CD4-positive, CD25-positive, alpha-beta regulatory T cell (primary cell): Measurements from ENCODE around the gene ARMC5. TPM values are rescaled to one million over a fixed set of nuclear protein-coding genes. Genes with fewer than 3 reads are reported as not detected.

Experiments
- ATAC-seq, 2 donors: fragments of 150-1000 bp; cut with Tn5 transposase; one replicate each; pipeline ENCODE4 v1.10.0; 2021; ENCODE audit warnings: low read depth in 2 of 2, moderate number of reproducible peaks in 2 of 2, moderate library complexity in 1 of 2
- DNase-seq, 3 donors: peaks; one replicate each; pipeline versions ENCODE4 v3.0.0 to v3.0.0-alpha.2; 2012 to 2022; ENCODE audit warnings: mixed read lengths in 1 of 3
- H3K27ac ChIP-seq: one replicate; pipeline ENCODE4 v1.7.0; 2013; ENCODE audit warnings: mild to moderate bottlenecking, low read length; ENCODE audit not compliant: insufficient read depth, poor library complexity, severe bottlenecking
- H3K27me3 ChIP-seq: one replicate; pipeline ENCODE4 v1.7.0; 2013; ENCODE audit warnings: low read length; ENCODE audit not compliant: control insufficient read depth, insufficient read depth
- H3K36me3 ChIP-seq: one replicate; pipeline ENCODE4 v1.7.0; 2013; ENCODE audit warnings: mild to moderate bottlenecking, low read length, moderate library complexity; ENCODE audit not compliant: control insufficient read depth, insufficient read depth
- H3K4me1 ChIP-seq: 2 replicates; pipeline ENCODE4 v1.7.0; 2013; ENCODE audit warnings: mild to moderate bottlenecking, low read length; ENCODE audit not compliant: insufficient read depth, control insufficient read depth, poor library complexity, severe bottlenecking
- H3K4me3 ChIP-seq: one replicate; pipeline ENCODE4 v1.7.0; 2013; ENCODE audit warnings: low read depth, mild to moderate bottlenecking, low read length, moderate library complexity
- H3K9me3 ChIP-seq, 2 experiments: 1 replicate in 1 of 2; 2 replicates in 1 of 2; pipeline ENCODE4 v1.7.0; 2013; ENCODE audit warnings: low read length in 2 of 2, mild to moderate bottlenecking in 1 of 2, moderate library complexity in 1 of 2; ENCODE audit not compliant: control insufficient read depth in 2 of 2
- H3K27ac Mint-ChIP-seq, 3 donors: one replicate each; pipeline ENCODE4 v1.8.0; 2020 to 2022; ENCODE audit warnings: mild to moderate bottlenecking in 3 of 3, mixed read lengths in 3 of 3, moderate library complexity in 2 of 3
- H3K27me3 Mint-ChIP-seq: one replicate; pipeline ENCODE4 v1.8.0; 2022; ENCODE audit warnings: mild to moderate bottlenecking, mixed read lengths
- H3K36me3 Mint-ChIP-seq: one replicate; pipeline ENCODE4 v1.8.0; 2020; ENCODE audit warnings: mixed read lengths
- H3K4me1 Mint-ChIP-seq, 4 donors: one replicate each; pipeline ENCODE4 v1.8.0; 2020 to 2022; ENCODE audit warnings: mixed read lengths in 4 of 4, mild to moderate bottlenecking in 1 of 4
- H3K4me3 Mint-ChIP-seq, 4 donors: one replicate each; pipeline ENCODE4 v1.8.0; 2020 to 2022; ENCODE audit warnings: mild to moderate bottlenecking in 4 of 4, mixed read lengths in 4 of 4, moderate library complexity in 3 of 4
- H3K9me3 Mint-ChIP-seq, 7 donors: one replicate each; pipeline ENCODE4 v1.8.0; 2020 to 2022; ENCODE audit warnings: mixed read lengths in 7 of 7, mild to moderate bottlenecking in 3 of 7, moderate library complexity in 2 of 7
- polyA plus RNA-seq, 4 donors: library from polyadenylated mRNA; unstranded; fragments of 300-500 nt; fragmentation: Illumina TruSeq; gene quantifications; one replicate each; pipeline ENCODE4 v1.2.3, GENCODE V29; 2021
- total RNA-seq: library from RNA; stranded (reverse); gene quantifications from one replicate; pipeline ENCODE4 v1.2.3, GENCODE V29; 2022

Gene ARMC5
- total and polyA plus RNA-seq, 5 donors from 2014 or later, result 4.0 to 11.4 (median 5.8) TPM

GRCh38 chr16:31485571-31485970, 26.3 kb downstream of the ARMC5 start:
- DNase-seq, result no peak
- H3K4me3 Mint-ChIP-seq, result peak overlapping the region in 3 of 4 donors; percentile 65 to 93 (median 92)
- no peak overlapping the region for H3K27ac ChIP-seq
- no peaks in the 10 kb centered on the region for H3K36me3 ChIP-seq
- no peak overlapping the region for H3K27ac Mint-ChIP-seq
- no peaks in the 10 kb centered on the region for H3K27me3 Mint-ChIP-seq
- H3K4me3 ChIP-seq, result no peak overlapping the region
- H3K36me3 Mint-ChIP-seq, result no peaks in the 10 kb centered on the region
- H3K9me3 Mint-ChIP-seq, result no peaks in the 10 kb centered on the region
- no peaks in the 10 kb centered on the region for H3K9me3 ChIP-seq
- H3K4me1 Mint-ChIP-seq, result peaks cover 0 to 18% (median 5%) of the 10 kb centered on the region in 4 donors
- no peak for ATAC-seq
- H3K4me1 ChIP-seq, result peaks cover 12% of the 10 kb centered on the region
- no peaks in the 10 kb centered on the region for H3K27me3 ChIP-seq

- Histone ChIP-seq H3K36me3 (no peaks in the 10 kb centered on the region), H3K27ac (no peak overlapping the region), H3K9me3 (no peaks in the 10 kb centered on the region), H3K4me3 (no peak overlapping the region), H3K27me3 (no peaks in the 10 kb centered on the region), H3K4me1 (peaks cover 12% of the 10 kb centered on the region)
- Mint-ChIP-seq H3K27ac (peak overlapping the region in 1 of 3 donors; percentile 14), H3K9me3 (no peaks in the 10 kb centered on the region), H3K4me1 (peaks cover 0 to 18% (median 5%) of the 10 kb centered on the region in 4 donors), H3K27me3 (no peaks in the 10 kb centered on the region), H3K36me3 (no peaks in the 10 kb centered on the region), H3K4me3 (peak overlapping the region; percentile 63 to 93 (median 92))
- ATAC-seq (no peak), DNase-seq (no peak)
Observed at GRCh38 chr16:31486045-31486444, 26.7 kb downstream of the ARMC5 start.

- Mint-ChIP-seq H3K4me1 (peaks cover 0 to 18% (median 6%) of the 10 kb centered on the region in 4 donors), H3K9me3 (no peaks in the 10 kb centered on the region), H3K4me3 (peak overlapping the region; percentile 91 to 97 (median 92)), H3K27ac (peak overlapping the region; percentile 81 to 88 (median 84)), H3K36me3 (no peaks in the 10 kb centered on the region), H3K27me3 (no peaks in the 10 kb centered on the region)
- DNase-seq, result no peak
- Histone ChIP-seq H3K27me3 (no peaks in the 10 kb centered on the region), H3K27ac (peak overlapping the region; percentile 64), H3K4me3 (peak overlapping the region; percentile 50), H3K36me3 (no peaks in the 10 kb centered on the region), H3K4me1 (peaks cover 12% of the 10 kb centered on the region), H3K9me3 (no peaks in the 10 kb centered on the region)
- ATAC-seq, result no peak
Observed at GRCh38 chr16:31487071-31487719, 27.9 kb downstream of the ARMC5 start.

GRCh38 chr16:31487720-31488467, 28.6 kb downstream of the ARMC5 start:
- H3K4me3 Mint-ChIP-seq, result peak overlapping the region; percentile 91 to 97 (median 92)
- peak; percentile 76 to 81 (median 79) for DNase-seq
- peak; percentile 85 to 88 for ATAC-seq
- no peaks in the 10 kb centered on the region for H3K27me3 Mint-ChIP-seq
- Histone ChIP-seq H3K9me3 (no peaks in the 10 kb centered on the region), H3K4me3 (peak overlapping the region; percentile 50), H3K36me3 (peaks cover 4% of the 10 kb centered on the region), H3K27me3 (no peaks in the 10 kb centered on the region), H3K4me1 (peaks cover 12% of the 10 kb centered on the region), H3K27ac (peak overlapping the region; percentile 64)
- no peaks in the 10 kb centered on the region for H3K9me3 Mint-ChIP-seq
- peak overlapping the region; percentile 81 to 88 (median 84) for H3K27ac Mint-ChIP-seq
- H3K36me3 Mint-ChIP-seq, result peaks cover 7% of the 10 kb centered on the region
- peaks cover 0 to 18% (median 8%) of the 10 kb centered on the region in 4 donors for H3K4me1 Mint-ChIP-seq

GRCh38 chr16:31488468-31489297, 29.4 kb downstream of the ARMC5 start:
- no peak for DNase-seq
- Mint-ChIP-seq H3K27ac (peak overlapping the region in 2 of 3 donors; percentile 52 to 84), H3K4me3 (peak overlapping the region; percentile 61 to 92 (median 80)), H3K9me3 (no peaks in the 10 kb centered on the region), H3K4me1 (peaks cover 0 to 18% (median 9%) of the 10 kb centered on the region in 4 donors), H3K36me3 (peaks cover 14% of the 10 kb centered on the region), H3K27me3 (no peaks in the 10 kb centered on the region)
- no peak for ATAC-seq
- Histone ChIP-seq H3K4me1 (peaks cover 12% of the 10 kb centered on the region), H3K4me3 (no peak overlapping the region), H3K36me3 (peaks cover 11% of the 10 kb centered on the region), H3K9me3 (no peaks in the 10 kb centered on the region), H3K27ac (peak overlapping the region; percentile 64), H3K27me3 (no peaks in the 10 kb centered on the region)

DNA sequence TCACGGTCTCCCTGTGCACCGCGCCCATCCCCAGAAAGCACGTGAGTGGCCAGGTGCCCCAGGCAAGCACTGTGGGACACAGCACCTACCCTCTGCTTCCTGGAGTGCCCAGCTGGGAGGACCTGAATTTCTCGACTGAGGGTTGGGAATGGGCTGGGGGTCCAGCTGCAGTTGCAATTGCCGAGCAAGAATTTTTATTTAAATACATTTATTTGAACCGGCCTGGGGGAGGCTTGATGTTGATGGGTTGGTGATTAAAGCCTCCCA, 29.9 kb downstream of the ARMC5 start:
- peak overlapping the region; percentile 55 to 70 (median 64) for H3K4me3 Mint-ChIP-seq
- H3K27me3 Mint-ChIP-seq, result no peaks in the 10 kb centered on the region
- Histone ChIP-seq H3K9me3 (no peaks in the 10 kb centered on the region), H3K27me3 (no peaks in the 10 kb centered on the region), H3K36me3 (peaks cover 11% of the 10 kb centered on the region), H3K4me1 (peaks cover 12% of the 10 kb centered on the region), H3K4me3 (no peak overlapping the region), H3K27ac (no peak overlapping the region)
- no peaks in the 10 kb centered on the region for H3K9me3 Mint-ChIP-seq
- peak overlapping the region in 1 of 3 donors; percentile 52 for H3K27ac Mint-ChIP-seq
- peaks cover 14% of the 10 kb centered on the region for H3K36me3 Mint-ChIP-seq
- H3K4me1 Mint-ChIP-seq, result peaks cover 0 to 18% (median 9%) of the 10 kb centered on the region in 4 donors
- DNase-seq (no peak), ATAC-seq (no peak)

GRCh38 chr16:31489616-31490584, 30.6 kb downstream of the ARMC5 start:
- Mint-ChIP-seq H3K4me3 (peak overlapping the region; percentile 58 to 70 (median 66)), H3K27me3 (no peaks in the 10 kb centered on the region), H3K36me3 (peaks cover 14% of the 10 kb centered on the region), H3K27ac (peak overlapping the region in 2 of 3 donors; percentile 52 to 93), H3K9me3 (no peaks in the 10 kb centered on the region), H3K4me1 (peaks cover 0 to 18% (median 9%) of the 10 kb centered on the region in 4 donors)
- Histone ChIP-seq H3K9me3 (no peaks in the 10 kb centered on the region), H3K4me3 (no peak overlapping the region), H3K27ac (no peak overlapping the region), H3K36me3 (peaks cover 11% of the 10 kb centered on the region), H3K4me1 (peaks cover 12% of the 10 kb centered on the region), H3K27me3 (no peaks in the 10 kb centered on the region)
- ATAC-seq (no peak), DNase-seq (no peak)
